Erythroblast (primary cell): ENCODE data around the gene TPCN2.

ENCODE experiments used
- DNase-seq, 2 experiments: peaks; one replicate each; lab custom pipeline; 2025; lab: John Stamatoyannopoulos, UW
- GATA1 ChIP-seq: IDR thresholded peaks from 2 replicates; pipeline ENCODE4 v1.6.1; 2011; ENCODE audit warnings: low read depth, mild to moderate bottlenecking, control low read depth, low read length, moderate library complexity
- POLR2A ChIP-seq: IDR thresholded peaks from 2 replicates; pipeline ENCODE4 v1.6.1; 2011; ENCODE audit warnings: mild to moderate bottlenecking, low read length

TPCN2 gene

DNA sequence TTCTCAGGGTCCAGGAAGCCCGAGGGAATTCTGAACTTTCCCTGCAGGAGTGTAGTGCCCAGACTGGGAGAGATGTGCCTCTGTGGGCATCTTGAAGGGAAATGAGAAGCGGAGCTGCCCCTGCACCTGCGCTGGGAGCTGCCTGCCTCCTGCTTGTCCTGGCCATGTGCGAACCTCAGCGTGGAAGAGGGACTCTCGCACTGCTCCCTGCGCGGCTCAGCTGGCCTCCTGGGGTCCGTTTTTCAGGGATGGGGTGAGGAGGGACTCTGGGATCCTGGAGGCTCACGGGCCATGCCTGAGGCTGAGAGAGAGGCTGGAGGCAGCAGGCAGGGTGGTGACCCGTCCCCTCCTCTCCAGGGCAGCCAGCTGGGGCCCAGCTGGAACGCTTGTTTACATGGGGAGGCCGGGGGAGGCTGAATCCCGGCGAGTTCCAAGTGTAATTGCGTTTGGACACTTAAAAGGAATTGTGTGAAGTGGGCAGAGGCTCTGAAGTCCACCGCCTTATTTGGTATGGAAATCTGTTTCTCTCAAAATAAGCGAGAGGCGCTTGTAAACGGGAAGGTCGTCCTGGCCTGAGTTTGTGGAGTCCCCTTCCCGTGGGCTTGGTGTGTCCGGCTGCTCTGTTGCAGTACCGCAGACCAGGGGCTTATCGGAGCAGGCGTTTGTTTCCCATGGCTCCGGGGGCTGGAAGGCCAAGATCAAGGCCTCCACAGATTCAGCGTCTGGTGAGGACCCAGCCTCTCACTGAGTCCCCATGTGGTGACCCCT is 34.5 kb upstream of the TPCN2 start:
- DNase-seq: no peak
- TF ChIP-seq GATA1 (no peak), POLR2A (no peak)

DNA sequence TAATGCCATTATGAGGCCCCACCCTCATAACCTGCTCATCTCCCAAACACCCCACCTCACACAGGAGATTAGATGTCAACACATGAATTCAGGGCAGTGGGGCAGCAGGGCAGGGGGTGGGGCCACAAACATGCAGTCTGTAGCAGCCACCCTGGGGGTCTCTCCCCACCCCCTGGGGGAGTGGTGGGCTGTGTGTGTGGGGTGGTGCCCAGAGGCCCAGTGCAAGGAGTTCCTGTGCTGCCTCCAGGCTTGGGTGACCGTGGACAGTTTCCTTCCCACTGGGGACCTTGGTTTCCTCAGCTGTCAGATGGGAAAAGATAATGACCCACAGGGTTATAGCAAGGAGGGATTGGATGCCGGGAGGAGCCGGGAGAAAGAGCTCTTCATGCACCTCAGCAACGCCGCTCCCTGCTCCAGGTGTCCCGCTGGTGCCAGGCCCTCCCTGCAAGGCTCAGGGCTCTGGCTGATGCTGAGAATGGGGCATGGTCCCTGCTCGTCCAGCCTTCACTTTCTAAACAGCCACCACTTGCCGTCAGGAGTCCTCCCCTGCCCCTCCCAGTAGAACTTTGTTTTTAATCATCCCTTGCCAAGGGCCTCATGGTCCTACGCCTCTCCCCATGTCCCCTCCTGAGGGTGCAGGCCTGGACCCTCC is 33.7 kb upstream of the TPCN2 start:
- no peak for DNase-seq
- TF ChIP-seq GATA1 (no peak), POLR2A (no peak)

DNA sequence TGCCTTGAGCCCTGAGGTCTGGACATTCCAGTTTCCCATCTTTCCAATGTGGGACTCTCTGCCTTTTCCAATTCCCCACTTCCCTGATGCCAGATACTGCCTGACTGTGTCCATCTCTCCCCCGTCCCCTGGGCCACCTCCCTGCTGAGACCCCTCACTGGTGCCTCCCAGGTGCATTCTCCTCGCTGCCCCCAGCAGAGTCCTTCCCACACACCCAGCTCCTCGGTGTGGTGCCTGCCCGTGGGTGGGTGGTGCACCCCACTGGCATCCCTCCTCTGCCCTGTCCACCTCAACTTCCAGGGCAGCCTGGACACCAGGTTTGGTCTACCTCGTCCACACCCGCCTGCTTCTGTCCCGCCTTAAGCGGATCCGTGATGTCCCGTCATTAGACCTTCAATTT is 30.8 kb upstream of the TPCN2 start:
- TF ChIP-seq GATA1: no peak
- no peak for DNase-seq

DNA sequence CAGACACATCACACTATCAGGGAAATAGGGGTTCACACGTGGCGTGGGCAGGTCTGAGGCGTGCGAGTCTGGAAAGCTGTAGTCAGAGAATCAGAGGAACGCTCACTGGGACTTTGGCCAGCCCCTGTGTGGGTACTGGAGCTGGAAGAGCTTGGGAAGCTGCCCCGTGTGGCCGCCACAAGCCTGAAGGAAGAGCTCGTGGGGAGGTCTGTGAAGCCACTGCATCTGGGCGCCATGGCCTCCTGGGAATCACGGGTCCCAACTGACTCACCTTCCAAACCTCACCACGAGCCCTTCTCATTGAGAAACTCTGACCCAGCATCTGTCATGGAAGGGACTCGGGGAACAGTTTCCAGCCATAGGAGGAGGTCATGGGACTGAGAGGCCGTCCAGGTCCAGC is 29.8 kb upstream of the TPCN2 start:
- TF ChIP-seq POLR2A (no peak), GATA1 (no peak)
- no peak for DNase-seq

DNA sequence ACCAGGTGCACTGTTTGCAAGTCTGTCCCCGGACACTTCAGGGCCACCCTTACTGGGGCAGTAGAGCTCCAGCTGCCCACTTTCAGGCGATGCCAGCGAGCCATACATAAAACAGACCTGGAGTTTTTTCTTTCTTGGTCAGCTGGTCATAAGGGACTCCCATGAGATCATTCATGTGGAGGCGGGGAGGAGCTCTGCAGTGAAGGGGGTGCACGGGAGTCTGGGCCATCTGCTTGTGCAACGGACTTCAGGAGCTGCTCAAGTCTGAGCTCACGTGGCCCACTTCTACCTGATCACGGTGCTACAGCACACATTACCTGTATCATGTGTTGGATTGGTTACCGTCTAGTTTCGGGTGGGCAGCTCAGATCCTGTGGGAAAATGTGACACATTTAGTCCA is 26.5 kb upstream of the TPCN2 start:
- TF ChIP-seq GATA1: no peak
- TF ChIP-seq POLR2A: no peak
- DNase-seq: no peak

DNA sequence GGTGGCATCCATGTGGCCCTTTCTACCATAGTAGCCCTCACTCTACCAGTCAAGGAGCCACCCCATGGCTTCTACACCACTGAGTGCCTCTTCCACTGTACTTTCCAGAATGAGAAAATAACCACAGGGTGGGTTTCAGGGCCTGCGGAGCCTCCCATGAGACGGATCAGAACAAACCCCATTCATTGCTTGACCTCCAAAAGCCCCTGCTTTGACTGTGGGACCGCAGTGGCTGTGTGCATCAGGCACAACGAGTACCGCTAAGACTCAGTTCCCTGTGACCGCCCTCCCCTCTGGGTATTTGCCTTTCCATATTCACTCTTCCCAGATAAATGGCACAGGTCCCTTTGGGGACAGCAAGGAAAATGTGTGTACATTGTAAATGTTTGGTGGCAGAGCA is 24.2 kb upstream of the TPCN2 start:
- no peak for DNase-seq
- TF ChIP-seq GATA1: no peak
- no peak for TF ChIP-seq POLR2A

DNA sequence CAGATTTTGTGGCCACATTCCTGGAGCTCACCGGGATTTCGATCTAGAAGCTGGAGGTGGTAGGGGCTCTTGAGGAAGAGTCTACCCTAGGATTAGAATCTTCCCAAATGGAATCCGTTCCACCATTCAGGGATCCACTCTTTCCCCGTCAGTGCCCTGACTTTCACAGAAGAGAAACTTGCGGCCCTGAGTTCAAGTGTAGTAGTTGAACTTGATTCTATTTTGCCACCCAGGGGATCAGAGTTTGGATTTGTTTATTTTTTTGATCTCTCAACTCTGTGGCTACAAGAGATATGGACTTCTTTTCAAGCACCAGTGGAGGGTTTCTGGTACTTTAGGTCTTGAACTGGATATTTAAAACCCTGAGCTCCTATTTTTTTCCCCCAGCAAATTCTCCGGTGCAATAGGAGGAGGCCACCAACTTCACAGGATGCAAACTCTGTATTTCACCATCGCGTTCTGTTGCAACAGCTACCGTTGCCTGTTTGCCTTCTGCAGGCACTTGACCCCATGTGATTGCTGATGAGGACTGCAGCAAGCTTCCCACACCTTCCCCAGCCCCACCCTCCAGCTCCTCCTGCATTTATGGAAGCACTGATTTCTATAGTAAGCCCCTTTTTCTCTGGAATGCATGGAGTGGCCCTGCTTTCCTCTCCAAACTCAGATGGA is 20.9 kb upstream of the TPCN2 start:
- DNase-seq: no peak
- TF ChIP-seq POLR2A: no peak
- no peak for TF ChIP-seq GATA1

DNA sequence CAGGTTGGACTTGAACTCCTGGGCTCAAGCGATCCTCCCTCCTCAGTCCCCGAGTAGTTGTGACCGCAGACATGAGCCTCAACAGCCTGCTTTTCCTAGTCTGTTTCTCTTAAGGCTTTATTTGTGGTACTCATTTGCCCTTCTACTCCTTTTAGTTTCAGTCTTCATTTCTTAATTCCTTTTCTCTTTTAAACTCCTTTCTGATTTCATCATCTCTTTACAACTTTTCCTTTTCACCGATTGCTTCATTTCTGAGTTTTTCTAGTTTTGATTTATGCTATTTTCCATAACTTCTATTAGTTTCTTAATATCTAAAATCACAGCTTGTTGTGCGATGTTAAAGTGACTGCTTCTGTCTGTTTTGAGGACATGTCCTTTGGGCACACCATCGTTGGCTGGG is 18.4 kb upstream of the TPCN2 start:
- TF ChIP-seq GATA1 (no peak), POLR2A (no peak)
- DNase-seq: no peak

DNA sequence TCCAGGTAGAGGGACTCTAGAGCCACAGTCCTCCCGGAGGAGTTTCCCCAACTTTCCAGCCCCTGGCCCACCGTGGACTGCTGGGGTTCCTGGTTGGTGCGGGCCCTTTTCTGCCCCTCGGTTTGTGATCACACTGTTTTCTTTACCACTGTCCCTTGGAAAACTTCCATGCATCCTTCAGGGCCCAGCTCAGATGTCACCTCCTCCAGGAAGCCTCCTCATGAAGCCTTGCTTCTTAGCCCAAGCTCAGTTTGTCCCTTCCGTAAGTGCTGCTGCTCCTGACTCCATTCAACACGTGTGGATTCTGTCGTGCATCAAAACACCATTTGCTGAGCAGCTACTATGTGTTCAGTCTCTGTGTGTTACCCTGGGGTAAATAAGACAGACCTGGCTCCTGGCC is 15.9 kb upstream of the TPCN2 start:
- TF ChIP-seq GATA1 (no peak), POLR2A (no peak)
- DNase-seq: no peak

DNA sequence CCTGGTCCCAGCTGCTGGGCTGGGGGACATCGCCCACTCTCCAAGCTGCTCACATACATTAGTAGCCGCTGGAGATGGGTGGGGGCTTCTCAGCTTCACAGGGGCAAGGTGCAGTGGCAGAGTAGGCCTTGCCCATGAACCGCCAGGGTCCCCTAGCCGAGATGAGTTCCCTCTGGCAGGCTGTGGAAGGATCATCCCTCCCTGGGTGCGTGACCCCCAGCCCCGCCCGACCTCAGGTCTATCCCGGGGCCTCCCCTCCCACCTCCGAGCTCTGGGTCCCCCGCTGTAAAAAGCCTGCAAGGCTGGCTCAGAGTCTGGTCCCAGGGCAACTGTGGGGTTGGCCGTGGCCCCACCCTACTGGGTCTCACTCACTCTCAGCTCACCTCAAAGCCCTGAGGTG is 15.3 kb upstream of the TPCN2 start:
- DNase-seq: no peak
- TF ChIP-seq GATA1: no peak
- no peak for TF ChIP-seq POLR2A

DNA sequence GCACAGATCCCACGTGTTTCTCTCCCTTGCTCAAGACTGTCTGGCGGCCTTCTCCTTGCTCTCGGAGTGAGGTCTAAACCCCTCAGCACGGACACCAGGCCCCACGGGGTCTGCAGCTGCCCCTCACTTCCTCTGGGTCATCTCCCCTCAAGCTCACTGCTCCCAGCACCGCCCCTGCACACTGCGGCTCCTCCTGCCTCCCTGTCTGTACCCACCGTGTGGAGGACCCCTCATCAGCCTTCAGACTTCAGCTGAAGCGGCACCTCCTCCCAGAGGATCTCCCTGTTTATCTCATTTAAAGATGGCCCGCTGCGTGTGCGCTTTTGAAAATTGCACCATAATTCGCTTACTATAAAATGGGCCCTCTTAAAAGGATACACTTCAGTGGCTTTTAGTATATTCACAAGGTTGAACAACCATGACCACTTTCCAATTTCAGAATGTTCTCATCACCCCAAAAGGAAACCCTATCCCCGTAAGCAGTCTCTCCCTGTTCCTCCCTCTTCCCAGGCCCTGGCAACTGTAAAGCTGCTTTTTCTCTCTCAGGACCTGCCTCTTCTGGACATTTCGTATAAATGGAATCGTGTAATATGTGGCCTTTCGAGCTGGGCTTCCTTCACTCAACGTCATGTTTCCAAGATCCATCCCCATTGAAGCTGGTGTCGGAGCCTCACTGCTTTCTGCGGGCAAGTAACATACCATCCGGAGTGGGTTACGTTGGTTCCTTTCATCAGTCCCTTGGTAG is 14.4 kb upstream of the TPCN2 start:
- DNase-seq: no peak
- no peak for TF ChIP-seq GATA1
- TF ChIP-seq POLR2A: no peak

DNA sequence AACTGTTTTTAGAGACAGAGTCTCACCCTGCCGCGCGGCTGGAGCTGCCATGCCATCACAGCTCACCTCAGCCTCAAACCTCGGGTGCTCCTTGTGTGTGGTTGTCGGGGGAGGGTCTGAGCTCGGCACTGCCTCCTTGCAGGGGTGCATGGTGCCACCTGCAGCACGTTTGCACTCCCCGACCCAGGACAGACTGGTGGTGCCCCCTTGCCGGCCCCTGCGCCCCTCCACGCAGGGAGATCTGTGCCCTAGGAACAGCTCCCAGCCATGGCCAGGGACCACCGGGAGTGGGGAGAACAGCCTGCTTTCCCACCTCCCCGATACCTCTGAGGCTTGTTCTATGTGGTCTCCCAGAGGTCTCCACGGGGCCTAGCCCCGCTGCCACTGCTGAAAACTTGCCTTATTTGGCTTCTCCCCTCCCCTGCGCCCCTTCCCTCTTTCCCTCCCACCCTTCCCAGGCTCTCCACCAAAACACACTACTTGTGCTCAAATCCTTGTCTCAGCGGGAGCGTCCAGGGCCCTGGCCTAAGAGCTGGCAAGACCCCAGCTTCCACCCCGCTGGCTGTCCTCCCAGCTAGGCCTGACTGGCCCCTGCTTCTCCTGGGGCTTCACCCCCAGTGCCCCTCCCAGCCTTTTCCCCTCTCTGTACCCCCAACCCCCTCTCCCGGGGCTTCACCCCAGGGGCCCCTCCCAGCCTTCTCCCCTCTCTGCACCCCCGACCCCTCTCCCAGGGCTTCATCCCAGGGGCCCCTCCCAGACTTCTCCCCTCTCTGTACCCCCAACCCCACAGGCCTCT is 13.4 kb upstream of the TPCN2 start:
- no peak for DNase-seq

DNA sequence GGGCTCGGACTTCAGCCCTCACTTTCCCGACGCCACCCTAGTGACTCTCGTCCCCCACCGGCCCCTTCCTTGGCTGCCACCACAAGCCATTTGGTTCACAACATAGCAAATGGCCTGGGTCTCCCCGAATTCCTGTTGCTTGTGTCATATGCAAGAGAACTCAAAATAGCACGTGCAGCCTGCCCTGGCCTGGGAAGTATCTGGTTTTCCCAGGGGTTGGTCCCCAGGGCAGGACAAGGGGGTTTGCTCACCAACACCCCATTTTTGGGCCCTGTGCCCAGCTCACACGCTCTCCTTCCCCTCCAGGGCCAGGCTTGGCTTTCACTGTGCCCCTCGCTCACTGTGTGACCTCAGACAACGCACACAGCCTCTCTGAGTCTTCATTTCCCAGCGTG is 12.8 kb upstream of the TPCN2 start:
- DNase-seq: no peak
- no peak for TF ChIP-seq GATA1
- TF ChIP-seq POLR2A: no peak

More for the DNA sequence above, 13.4 kb upstream of the TPCN2 start:
- TF ChIP-seq POLR2A: no peak
- TF ChIP-seq GATA1: no peak
